Stimulated activated memory B cell treated with anti-CD40 and anti-IgM and Interleukin-4, amounts not matched to agents 10 μg/mL and 1 μg/mL and 100 μg/mL, for 72 hours (primary cell): ENCODE results near the gene FHIT.
"Not testable (repeated sequence)": the region's sequence is repeated elsewhere in the genome, so short reads cannot be mapped to it uniquely, and the experiment has no call there.

ENCODE experiments used
- ATAC-seq: fragments of 150-1000 bp; cut with Tn5 transposase; 2 replicates; pipeline ENCODE4 v1.10.0; 2021
- H3K27ac Mint-ChIP-seq: one replicate; pipeline ENCODE4 v1.8.0; 2022; ENCODE audit warnings: mild to moderate bottlenecking, mixed read lengths
- H3K27me3 Mint-ChIP-seq: one replicate; pipeline ENCODE4 v1.8.0; 2022; ENCODE audit warnings: mixed read lengths
- H3K36me3 Mint-ChIP-seq: one replicate; pipeline ENCODE4 v1.8.0; 2022; ENCODE audit warnings: mixed read lengths
- H3K4me1 Mint-ChIP-seq: one replicate; pipeline ENCODE4 v1.8.0; 2022; ENCODE audit warnings: mixed read lengths
- H3K4me3 Mint-ChIP-seq: one replicate; pipeline ENCODE4 v1.8.0; 2022; ENCODE audit warnings: mild to moderate bottlenecking, moderate library complexity, mixed read lengths
- H3K9me3 Mint-ChIP-seq: one replicate; pipeline ENCODE4 v1.8.0; 2022; ENCODE audit warnings: mixed read lengths

The FHIT gene

DNA sequence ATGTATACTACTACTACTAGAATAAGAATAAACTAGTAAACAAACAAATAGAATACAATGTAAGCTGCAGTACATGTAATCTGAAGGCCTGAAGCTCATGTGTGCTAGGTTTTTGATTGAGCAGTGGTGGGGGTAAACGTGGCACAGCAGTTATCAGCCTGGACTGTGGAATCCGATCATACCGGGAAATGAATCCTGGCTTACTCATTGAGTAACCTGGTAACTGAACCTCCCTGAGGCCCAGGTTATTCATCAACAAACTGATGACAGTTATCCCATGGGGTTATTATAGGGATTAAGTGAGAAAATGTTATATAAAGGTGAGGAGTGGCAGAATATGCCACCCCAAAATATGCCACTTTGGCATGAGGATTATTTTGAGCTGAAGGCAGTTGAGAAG lies 339.1 kb downstream of the FHIT start:
- H3K27ac Mint-ChIP-seq = no peak overlapping the region
- no peak overlapping the region for H3K4me3 Mint-ChIP-seq
- peaks cover 3% of the 10 kb centered on the region for H3K9me3 Mint-ChIP-seq
- ATAC-seq = no peak
- peaks cover 6% of the 10 kb centered on the region for H3K36me3 Mint-ChIP-seq
- H3K4me1 Mint-ChIP-seq = no peaks in the 10 kb centered on the region
- H3K27me3 Mint-ChIP-seq = no peaks in the 10 kb centered on the region

DNA sequence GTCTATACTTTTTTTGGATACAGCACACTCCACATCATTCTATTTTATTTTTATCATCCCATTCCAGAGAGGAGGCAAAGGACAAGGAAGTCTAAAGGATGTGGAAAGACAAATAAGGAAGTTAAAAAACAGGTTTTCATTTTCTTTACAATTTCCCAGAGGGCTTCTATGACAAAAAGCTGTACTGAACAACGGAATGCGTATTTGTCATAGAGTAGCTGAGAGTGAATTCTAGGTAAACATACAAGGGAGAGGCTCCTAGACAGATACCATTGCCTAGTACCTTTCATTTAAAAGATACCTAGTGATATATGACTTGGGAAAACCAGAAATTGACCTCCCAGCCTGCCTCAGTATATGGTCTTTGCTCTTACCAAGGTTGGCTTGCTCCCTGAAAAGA lies 341.7 kb downstream of the FHIT start:
- no peak overlapping the region for H3K27ac Mint-ChIP-seq
- ATAC-seq = no peak
- H3K4me3 Mint-ChIP-seq = no peak overlapping the region
- no peaks in the 10 kb centered on the region for H3K4me1 Mint-ChIP-seq
- H3K9me3 Mint-ChIP-seq = peaks cover 3% of the 10 kb centered on the region
- peaks cover 6% of the 10 kb centered on the region for H3K36me3 Mint-ChIP-seq
- H3K27me3 Mint-ChIP-seq = no peaks in the 10 kb centered on the region

DNA sequence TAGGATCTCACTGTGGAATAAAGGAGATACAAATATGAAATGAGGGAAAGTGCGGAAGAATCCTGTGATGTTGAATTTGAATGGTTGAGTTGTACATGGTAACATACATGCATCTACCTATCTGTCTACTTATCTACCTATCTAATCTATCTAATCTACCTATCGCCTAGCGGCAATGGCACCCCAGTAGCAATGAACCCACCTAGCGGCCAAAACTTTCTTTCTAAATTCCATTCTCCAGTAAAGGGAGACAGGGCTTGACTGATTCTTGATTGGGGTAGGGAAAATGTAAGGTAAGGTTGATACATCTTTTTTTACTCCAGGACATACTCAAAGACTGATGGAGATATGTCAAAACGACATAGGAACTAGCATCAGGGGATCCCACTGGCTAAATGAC lies 345.0 kb downstream of the FHIT start:
- H3K4me1 Mint-ChIP-seq = no peaks in the 10 kb centered on the region
- no peak for ATAC-seq
- peaks cover 3% of the 10 kb centered on the region for H3K36me3 Mint-ChIP-seq
- H3K9me3 Mint-ChIP-seq = peaks cover 2% of the 10 kb centered on the region
- H3K27me3 Mint-ChIP-seq = no peaks in the 10 kb centered on the region
- H3K4me3 Mint-ChIP-seq = no peak overlapping the region
- no peak overlapping the region for H3K27ac Mint-ChIP-seq

DNA sequence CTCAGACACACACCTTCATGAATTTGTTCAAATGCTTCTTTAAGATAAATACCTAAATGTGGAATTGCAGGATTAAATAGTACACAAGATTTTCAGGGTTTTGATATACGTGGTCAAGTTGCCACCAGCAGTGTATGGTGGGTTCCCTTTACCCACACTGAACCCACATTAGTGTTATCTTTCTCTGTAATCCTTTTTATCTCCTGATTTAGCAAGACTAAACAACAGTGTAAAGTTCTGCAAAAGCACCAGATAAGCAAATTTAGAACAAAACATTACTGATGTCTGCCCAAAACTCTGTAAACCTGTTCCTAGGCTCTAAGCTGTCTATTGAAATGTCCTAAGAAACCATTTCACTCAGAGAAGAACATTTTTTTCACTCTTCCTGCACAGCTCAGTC lies 352.9 kb downstream of the FHIT start:
- H3K9me3 Mint-ChIP-seq = no peaks in the 10 kb centered on the region

DNA sequence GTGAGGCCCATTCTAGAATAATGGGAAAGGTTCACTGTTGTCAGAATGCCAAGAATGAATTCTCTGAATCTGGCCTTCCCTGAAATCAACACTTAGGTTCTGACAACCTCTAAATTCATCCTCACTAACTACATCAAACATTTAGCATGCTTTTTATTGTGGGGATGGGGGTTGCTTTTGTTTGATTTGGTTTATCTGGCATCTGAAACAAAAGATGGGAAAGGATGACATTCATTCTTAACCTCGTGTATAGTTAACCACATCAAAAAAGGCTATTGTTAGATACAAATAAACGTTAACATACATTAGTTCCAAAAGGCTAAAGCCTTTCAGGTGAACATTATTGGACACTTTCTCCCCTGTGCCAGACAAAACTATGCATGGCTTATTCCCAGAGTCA lies 357.3 kb downstream of the FHIT start:
- H3K9me3 Mint-ChIP-seq = peaks cover 2% of the 10 kb centered on the region
- no peak overlapping the region for H3K4me3 Mint-ChIP-seq
- H3K4me1 Mint-ChIP-seq = no peaks in the 10 kb centered on the region
- no peak for ATAC-seq
- H3K36me3 Mint-ChIP-seq = no peaks in the 10 kb centered on the region
- H3K27ac Mint-ChIP-seq = no peak overlapping the region
- H3K27me3 Mint-ChIP-seq = no peaks in the 10 kb centered on the region

More for the DNA sequence above, 352.9 kb downstream of the FHIT start:
- Mint-ChIP-seq H3K36me3 (no peaks in the 10 kb centered on the region), H3K27me3 (no peaks in the 10 kb centered on the region), H3K4me1 (no peaks in the 10 kb centered on the region), H3K4me3 (no peak overlapping the region), H3K27ac (no peak overlapping the region)
- ATAC-seq = no peak

DNA sequence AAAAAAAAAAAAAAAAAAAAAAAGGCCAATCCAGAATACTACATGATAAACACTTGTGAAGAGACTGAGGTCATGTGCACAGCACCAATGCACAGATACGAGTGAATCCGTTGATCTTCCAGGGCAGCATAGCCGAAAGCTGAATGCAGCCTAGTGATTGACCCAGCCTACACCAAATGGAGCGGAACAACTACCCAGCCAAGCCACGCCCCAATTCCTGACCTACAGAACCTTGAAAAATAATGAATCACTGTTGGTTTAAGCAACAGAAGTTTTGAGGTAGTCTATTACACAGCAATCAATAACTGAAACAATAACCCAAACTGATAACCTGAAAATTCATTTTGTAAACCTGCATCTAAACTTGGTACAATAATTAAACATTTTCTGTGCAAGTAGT lies 361.0 kb downstream of the FHIT start:
- no peaks in the 10 kb centered on the region for H3K27me3 Mint-ChIP-seq
- no peak for ATAC-seq
- H3K4me3 Mint-ChIP-seq = no peak overlapping the region
- no peak overlapping the region for H3K27ac Mint-ChIP-seq
- no peaks in the 10 kb centered on the region for H3K4me1 Mint-ChIP-seq
- peaks cover 2% of the 10 kb centered on the region for H3K9me3 Mint-ChIP-seq
- H3K36me3 Mint-ChIP-seq = no peaks in the 10 kb centered on the region

DNA sequence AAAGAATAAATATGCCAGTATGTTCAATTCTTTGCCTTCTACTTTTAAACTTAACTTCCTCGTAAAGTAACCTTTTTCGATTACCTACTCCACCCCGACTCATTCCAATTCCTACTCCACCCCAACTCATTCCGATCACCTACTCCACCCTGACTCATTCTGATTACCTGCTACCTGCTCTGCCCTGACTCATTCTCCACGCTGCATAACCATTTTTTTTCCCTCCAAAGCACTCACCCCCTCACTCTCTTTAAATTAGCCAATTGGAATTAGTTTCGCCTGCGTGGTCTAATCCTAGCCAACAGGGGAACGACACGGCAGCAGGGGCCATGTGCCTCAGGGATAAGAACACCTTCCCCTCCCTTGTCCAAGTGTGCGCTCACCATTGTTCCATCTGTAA lies 362.3 kb downstream of the FHIT start:
- not testable (repeated sequence) for H3K9me3 Mint-ChIP-seq, H3K4me3 Mint-ChIP-seq, H3K27me3 Mint-ChIP-seq, ATAC-seq, H3K27ac Mint-ChIP-seq, H3K4me1 Mint-ChIP-seq, H3K36me3 Mint-ChIP-seq

DNA sequence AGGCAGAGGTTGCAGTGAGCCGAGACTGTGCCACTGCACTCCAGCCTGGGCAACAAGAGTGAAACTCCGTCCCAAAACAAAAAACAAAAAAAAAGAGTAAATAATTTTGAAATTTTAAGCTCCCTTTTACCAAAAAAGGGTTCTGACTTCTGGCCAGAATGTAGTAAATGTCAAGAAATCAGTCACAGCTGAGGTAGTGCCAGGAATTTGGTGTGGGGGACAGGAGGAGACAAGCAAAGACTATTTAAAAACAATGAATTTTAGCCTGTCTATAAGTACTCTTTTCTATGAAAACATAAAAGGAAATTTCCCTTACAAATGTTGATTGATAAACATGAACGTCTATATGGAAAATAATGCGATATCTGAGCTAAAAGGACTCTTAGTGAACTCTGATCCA lies 363.7 kb downstream of the FHIT start:
- no peak overlapping the region for H3K27ac Mint-ChIP-seq
- no peaks in the 10 kb centered on the region for H3K4me1 Mint-ChIP-seq
- H3K9me3 Mint-ChIP-seq = peaks cover 10% of the 10 kb centered on the region
- H3K36me3 Mint-ChIP-seq = peaks cover 6% of the 10 kb centered on the region
- no peaks in the 10 kb centered on the region for H3K27me3 Mint-ChIP-seq
- no peak for ATAC-seq
- H3K4me3 Mint-ChIP-seq = no peak overlapping the region

DNA sequence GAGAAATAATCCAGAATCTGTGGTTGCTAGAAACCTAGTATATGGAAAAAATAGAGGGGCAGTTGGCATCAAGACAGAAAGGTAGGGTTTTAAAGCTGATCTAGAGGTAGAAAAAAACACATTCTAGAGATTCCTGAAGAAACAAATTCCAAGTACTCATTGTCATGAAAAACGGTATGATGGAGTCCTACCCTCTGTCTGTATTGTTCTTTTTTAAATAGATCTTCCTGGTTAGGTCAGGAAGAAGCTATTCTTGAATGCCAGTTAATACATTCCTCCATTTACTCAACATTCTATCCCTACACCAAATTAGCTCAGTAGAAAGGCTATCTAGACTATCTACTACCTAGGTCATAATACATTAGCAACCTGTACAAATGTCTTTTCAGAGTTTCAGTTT lies 364.7 kb downstream of the FHIT start:
- Mint-ChIP-seq H3K36me3 (peaks cover 12% of the 10 kb centered on the region), H3K27me3 (no peaks in the 10 kb centered on the region), H3K9me3 (peaks cover 17% of the 10 kb centered on the region), H3K4me1 (no peaks in the 10 kb centered on the region), H3K27ac (no peak overlapping the region), H3K4me3 (no peak overlapping the region)
- no peak for ATAC-seq

DNA sequence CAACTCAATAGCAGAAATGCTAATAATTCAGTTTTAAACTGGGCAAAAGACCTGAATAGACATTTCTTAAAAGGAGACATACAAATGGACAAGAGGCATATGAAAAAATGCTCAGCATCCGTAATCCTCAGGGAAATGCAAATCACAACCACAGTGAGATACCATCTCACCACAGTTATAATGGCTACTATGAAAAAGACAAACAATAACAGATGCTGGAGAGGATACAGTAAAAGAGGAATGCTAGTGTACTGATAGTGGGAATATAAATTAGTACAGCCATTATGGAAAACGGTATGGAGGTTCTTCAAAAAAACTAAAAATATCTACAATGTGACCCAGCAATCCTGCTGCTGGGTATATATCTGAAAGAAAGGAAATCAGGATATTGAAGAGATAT lies 367.2 kb downstream of the FHIT start:
- Mint-ChIP-seq H3K4me3 (no peak overlapping the region), H3K9me3 (peaks cover 29% of the 10 kb centered on the region), H3K36me3 (peaks cover 23% of the 10 kb centered on the region), H3K27me3 (no peaks in the 10 kb centered on the region), H3K27ac (no peak overlapping the region), H3K4me1 (no peaks in the 10 kb centered on the region)
- ATAC-seq = no peak

DNA sequence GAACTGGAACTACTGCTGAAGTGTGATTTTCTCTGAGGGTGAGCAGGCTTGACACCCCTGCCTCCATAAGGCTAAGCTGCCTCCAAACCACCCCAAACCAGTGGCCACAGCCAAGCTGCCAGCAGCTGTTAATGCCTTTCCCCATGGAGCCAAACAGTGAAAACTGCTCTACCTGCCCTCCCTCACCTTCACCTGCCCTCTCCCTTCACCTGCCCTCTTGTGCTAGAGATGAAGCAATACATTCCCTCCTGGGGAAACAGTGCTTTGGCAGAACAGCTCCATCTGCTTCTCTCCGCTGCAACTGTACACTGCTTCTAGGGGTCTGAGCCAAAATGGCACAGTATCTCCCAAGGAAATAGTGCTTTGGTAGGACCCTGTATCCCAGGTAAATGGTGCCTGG lies 374.1 kb downstream of the FHIT start:
- peaks cover 22% of the 10 kb centered on the region for H3K36me3 Mint-ChIP-seq
- no peak overlapping the region for H3K4me3 Mint-ChIP-seq
- peaks cover 18% of the 10 kb centered on the region for H3K9me3 Mint-ChIP-seq
- H3K27me3 Mint-ChIP-seq = no peaks in the 10 kb centered on the region
- no peaks in the 10 kb centered on the region for H3K4me1 Mint-ChIP-seq
- ATAC-seq = no peak
- H3K27ac Mint-ChIP-seq = no peak overlapping the region

DNA sequence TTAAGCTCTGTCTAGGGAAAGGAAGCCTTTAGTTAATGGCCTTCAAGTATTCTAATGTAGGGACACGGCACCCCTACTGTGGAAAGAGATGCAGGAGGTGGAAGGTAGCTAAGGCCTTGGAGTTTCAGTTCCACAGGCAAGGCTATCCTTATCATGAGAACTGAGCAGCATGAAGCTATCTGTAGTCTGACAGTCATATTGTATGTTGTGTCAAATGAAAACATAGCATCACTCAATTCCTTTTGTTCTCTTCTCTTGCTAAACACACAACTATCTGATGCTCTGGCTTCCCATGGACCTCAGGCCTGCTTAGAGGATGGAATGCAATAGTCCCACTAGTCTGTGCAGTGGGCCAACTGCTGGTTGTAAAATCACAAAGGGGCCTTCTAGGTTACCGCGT lies 380.9 kb downstream of the FHIT start:
- no peak overlapping the region for H3K4me3 Mint-ChIP-seq
- no peak for ATAC-seq
- H3K9me3 Mint-ChIP-seq = peaks cover 7% of the 10 kb centered on the region
- H3K36me3 Mint-ChIP-seq = peaks cover 10% of the 10 kb centered on the region
- no peaks in the 10 kb centered on the region for H3K27me3 Mint-ChIP-seq
- H3K27ac Mint-ChIP-seq = no peak overlapping the region
- no peaks in the 10 kb centered on the region for H3K4me1 Mint-ChIP-seq

DNA sequence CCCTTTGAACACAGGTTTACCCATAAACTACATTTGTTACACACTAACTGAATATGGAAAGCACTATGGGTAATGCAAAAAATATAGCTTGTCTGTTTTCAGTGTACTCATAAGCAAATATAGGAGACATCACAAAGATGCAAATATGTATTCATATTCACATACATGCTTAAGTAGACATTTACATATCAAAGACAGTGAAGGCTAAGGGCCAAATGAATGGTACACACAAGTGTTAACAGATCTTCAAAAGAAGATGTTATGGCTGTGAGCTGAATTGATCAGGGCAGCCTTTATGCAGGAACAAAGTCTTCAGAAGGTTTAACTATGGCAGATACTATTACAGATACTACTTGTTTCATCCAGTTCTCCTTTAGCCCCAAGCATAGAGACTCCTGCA lies 384.1 kb downstream of the FHIT start:
- Mint-ChIP-seq H3K27me3 (no peaks in the 10 kb centered on the region), H3K9me3 (peaks cover 10% of the 10 kb centered on the region), H3K36me3 (peaks cover 4% of the 10 kb centered on the region), H3K4me3 (no peak overlapping the region), H3K27ac (no peak overlapping the region), H3K4me1 (no peaks in the 10 kb centered on the region)
- ATAC-seq = no peak

DNA sequence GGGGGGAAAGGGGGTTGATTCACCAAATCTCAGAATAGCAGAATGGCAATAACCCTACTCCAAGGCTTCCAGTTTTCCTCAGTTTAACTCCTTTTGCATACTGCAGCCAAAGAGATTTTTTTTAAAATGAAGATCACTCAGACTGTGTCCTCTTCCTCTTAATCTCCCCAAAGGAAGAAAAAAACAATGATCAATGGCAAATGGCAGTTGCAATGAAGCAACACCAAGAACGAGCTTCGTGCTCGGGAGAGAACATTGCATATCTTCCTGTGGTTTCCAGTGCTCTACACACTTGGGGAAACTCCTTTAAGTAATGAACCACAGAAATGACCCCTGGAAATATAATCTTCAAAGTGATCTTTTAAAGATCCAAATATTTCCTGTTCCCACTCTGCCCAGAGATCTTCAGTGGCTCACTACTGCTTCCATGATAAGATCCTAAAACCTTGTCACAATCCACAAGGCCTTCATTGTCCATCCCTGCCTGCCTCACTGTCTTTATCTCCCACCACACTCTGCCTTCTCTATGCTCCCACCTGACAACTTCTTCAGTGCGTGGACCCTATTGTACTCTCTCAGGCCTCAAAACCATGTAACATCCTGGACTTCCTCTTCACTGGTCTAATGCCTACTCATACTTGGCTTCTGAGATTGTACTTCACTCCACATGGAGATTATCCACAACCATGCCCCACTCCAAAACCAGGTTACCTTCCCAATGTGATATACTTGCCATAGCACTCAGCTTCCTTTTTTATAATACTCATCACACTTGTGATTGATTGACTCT lies 394.8 kb downstream of the FHIT start:
- no peak overlapping the region for H3K27ac Mint-ChIP-seq
- H3K36me3 Mint-ChIP-seq = peaks cover 5% of the 10 kb centered on the region
- no peaks in the 10 kb centered on the region for H3K27me3 Mint-ChIP-seq
- H3K9me3 Mint-ChIP-seq = no peaks in the 10 kb centered on the region
- ATAC-seq = no peak
- no peak overlapping the region for H3K4me3 Mint-ChIP-seq
- H3K4me1 Mint-ChIP-seq = no peaks in the 10 kb centered on the region

DNA sequence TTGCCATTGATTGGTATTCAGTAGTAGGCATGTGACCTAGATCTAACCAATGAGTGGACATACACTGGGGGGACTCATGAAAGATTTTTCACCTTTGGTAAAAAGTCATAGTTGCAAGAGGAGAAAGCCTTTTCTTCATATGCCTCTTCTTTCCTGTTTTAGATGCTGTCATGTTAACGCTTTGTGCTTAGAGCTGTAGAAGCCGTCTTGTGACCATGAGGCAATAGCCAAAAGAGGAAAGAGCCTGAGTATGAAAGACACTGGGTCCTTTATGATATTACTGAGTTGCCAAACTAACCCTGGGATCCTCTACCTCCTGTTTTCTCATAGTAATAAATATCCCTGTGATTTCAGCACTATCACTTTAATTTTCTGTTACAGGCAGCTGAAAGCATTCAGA lies 396.0 kb downstream of the FHIT start:
- no peaks in the 10 kb centered on the region for H3K27me3 Mint-ChIP-seq
- H3K27ac Mint-ChIP-seq = no peak overlapping the region
- no peaks in the 10 kb centered on the region for H3K9me3 Mint-ChIP-seq
- H3K36me3 Mint-ChIP-seq = peaks cover 5% of the 10 kb centered on the region
- ATAC-seq = no peak
- H3K4me1 Mint-ChIP-seq = no peaks in the 10 kb centered on the region
- H3K4me3 Mint-ChIP-seq = no peak overlapping the region

DNA sequence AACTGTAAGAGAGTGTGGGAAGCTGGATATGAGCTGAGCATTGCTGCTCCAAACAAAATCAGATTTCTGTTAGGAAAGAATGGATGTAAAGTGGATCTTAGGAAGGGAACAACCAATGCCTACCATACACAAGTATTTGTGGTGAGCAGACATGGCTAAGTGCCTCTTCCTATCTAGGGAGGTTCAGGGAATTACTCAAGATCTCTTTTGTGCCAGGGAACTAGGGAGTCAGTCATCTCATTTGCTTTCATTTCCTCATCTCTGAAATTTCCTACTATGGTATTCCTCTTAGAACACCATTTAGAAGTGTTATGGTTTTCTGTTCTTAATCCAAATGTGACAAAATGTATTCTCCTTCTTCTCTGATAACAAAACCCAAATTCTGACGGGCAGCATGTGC lies 396.5 kb downstream of the FHIT start:
- ATAC-seq = no peak
- H3K27me3 Mint-ChIP-seq = no peaks in the 10 kb centered on the region
- H3K4me3 Mint-ChIP-seq = no peak overlapping the region
- H3K9me3 Mint-ChIP-seq = no peaks in the 10 kb centered on the region
- H3K4me1 Mint-ChIP-seq = no peaks in the 10 kb centered on the region
- H3K27ac Mint-ChIP-seq = no peak overlapping the region
- H3K36me3 Mint-ChIP-seq = peaks cover 5% of the 10 kb centered on the region

DNA sequence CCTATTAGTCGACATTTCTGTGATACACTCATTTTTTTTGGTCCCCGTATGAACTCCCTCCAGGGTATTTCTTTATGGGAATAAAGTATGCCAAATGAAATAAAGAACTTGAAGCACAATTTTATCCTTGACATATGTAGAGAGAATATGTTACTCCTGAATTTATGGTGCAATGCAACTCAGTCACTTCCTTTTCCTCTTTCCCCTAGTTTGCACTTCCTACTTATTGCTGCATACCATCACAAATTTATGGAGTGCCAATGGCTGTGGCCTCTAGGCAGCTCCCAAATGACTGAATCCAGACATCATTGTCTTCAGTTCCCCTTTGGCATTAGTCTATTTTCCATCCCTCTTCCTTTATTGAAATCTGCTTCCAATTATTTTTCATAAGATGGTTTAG lies 403.5 kb downstream of the FHIT start:
- no peak overlapping the region for H3K27ac Mint-ChIP-seq
- no peaks in the 10 kb centered on the region for H3K4me1 Mint-ChIP-seq

More for the DNA sequence above, 403.5 kb downstream of the FHIT start:
- Mint-ChIP-seq H3K36me3 (peaks cover 5% of the 10 kb centered on the region), H3K4me3 (no peak overlapping the region), H3K9me3 (no peaks in the 10 kb centered on the region), H3K27me3 (no peaks in the 10 kb centered on the region)
- ATAC-seq = no peak
